NCI-H345 treated with DMSO at 0.1 percent for 48 hours (cell line): ENCODE results near the gene BAIAP2L2.

Source experiments
- DNase-seq: peaks from one replicate; lab custom pipeline; 2025; ENCODE audit not compliant: unreplicated experiment; lab: John Stamatoyannopoulos, UW

The BAIAP2L2 gene

GRCh38 chr22:38108561-38109319 is 1.7 kb downstream of the BAIAP2L2 start:
- DNase-seq, result no peak

- DNase-seq, result no peak
Measured at GRCh38 chr22:38107692-38108515, 2.6 kb downstream of the BAIAP2L2 start.

- DNase-seq, result no peak
Measured at GRCh38 chr22:38106814-38107578, 3.5 kb downstream of the BAIAP2L2 start.

GRCh38 chr22:38104084-38104483 is 6.4 kb downstream of the BAIAP2L2 start:
- DNase-seq, result no peak

GRCh38 chr22:38103641-38104040 is 6.8 kb downstream of the BAIAP2L2 start:
- no peak for DNase-seq

- DNase-seq, result no peak
Measured at GRCh38 chr22:38098410-38099249, 11.9 kb downstream of the BAIAP2L2 start.

GRCh38 chr22:38097557-38098409 is 12.7 kb downstream of the BAIAP2L2 start:
- DNase-seq, result no peak

- DNase-seq, result no peak
Measured at GRCh38 chr22:38097058-38097457, 13.4 kb downstream of the BAIAP2L2 start.

GRCh38 chr22:38089474-38089851 is 21.0 kb downstream of the BAIAP2L2 start:
- no peak for DNase-seq

- no peak for DNase-seq
Measured at GRCh38 chr22:38088629-38089473, 21.6 kb downstream of the BAIAP2L2 start.

GRCh38 chr22:38087855-38088254 is 22.6 kb downstream of the BAIAP2L2 start:
- no peak for DNase-seq

- no peak for DNase-seq
Measured at GRCh38 chr22:38086942-38087341, 23.5 kb downstream of the BAIAP2L2 start.

- DNase-seq, result no peak
Measured at GRCh38 chr22:38086001-38086845, 24.3 kb downstream of the BAIAP2L2 start.

GRCh38 chr22:38085501-38085900 is 25.0 kb downstream of the BAIAP2L2 start:
- no peak for DNase-seq

- DNase-seq, result no peak
Measured at GRCh38 chr22:38085056-38085455, 25.4 kb downstream of the BAIAP2L2 start.

- DNase-seq, result no peak
Measured at GRCh38 chr22:38083931-38084631, 26.4 kb downstream of the BAIAP2L2 start, which contains the start of gene SLC16A8. SLC16A8 (minus strand) TSS chr22:38084184; CDS start chr22:38082873, 1,311 bp downstream.
